ENCODE data around the gene ZNF638.

Gene ZNF638

GRCh38 chr2:71379086-71379485, 47.5 kb downstream of the ZNF638 start:
- ChIA-PET POLR2A (no interaction called here), CTCF (no interaction called here)
- no peak for DNase-seq (ENCODE audit: extremely low spot score)
- no peak for TF ChIP-seq CTCF (IDR thresholded peaks at IDR 0.05; ENCODE audit: control extremely low read depth, extremely low read depth, low read depth, missing control alignments)

- no peak for DNase-seq (ENCODE audit: extremely low spot score)
- ChIA-PET POLR2A (no interaction called here), CTCF (interaction anchor here (1.0 to 1.9 kb wide), 4 partner anchors 12 to 49 kb away, joined by 3 to 8 read pairs (median 4); partner anchors contain the start of gene ZNF638)
- TF ChIP-seq CTCF (IDR thresholded peaks at IDR 0.05; ENCODE audit: control extremely low read depth, extremely low read depth, low read depth, missing control alignments): no peak
Observed at GRCh38 chr2:71380665-71381064, 49.1 kb downstream of the ZNF638 start.

- ChIA-PET CTCF (interaction anchor here (1.5 kb wide), 2 partner anchors 9 to 11 kb away, joined by 3 to 5 read pairs; no protein-coding TSS in a partner anchor), POLR2A (no interaction called here)
- TF ChIP-seq CTCF (IDR thresholded peaks at IDR 0.05; ENCODE audit: control extremely low read depth, extremely low read depth, low read depth, missing control alignments): no peak
- no peak for DNase-seq (ENCODE audit: extremely low spot score)
Observed at GRCh38 chr2:71385012-71385411, 53.4 kb downstream of the ZNF638 start.

- ChIA-PET CTCF (interaction anchor here (1.2 to 1.3 kb wide), 2 partner anchors 21 to 57 kb away, joined by 3 to 5 read pairs; partner anchors contain the start of gene ZNF638), POLR2A (no interaction called here)
- DNase-seq (ENCODE audit: extremely low spot score): no peak
- no peak for TF ChIP-seq CTCF (IDR thresholded peaks at IDR 0.05; ENCODE audit: control extremely low read depth, extremely low read depth, low read depth, missing control alignments)
Observed at GRCh38 chr2:71388214-71388613, 56.6 kb downstream of the ZNF638 start.

- no peak for DNase-seq (ENCODE audit: extremely low spot score)
- POLR2A ChIA-PET: no interaction called here
- CTCF ChIA-PET: interaction anchor here (1.2 to 1.3 kb wide), 2 partner anchors 20 to 58 kb away, joined by 3 to 5 read pairs; partner anchors contain the start of gene ZNF638
- TF ChIP-seq CTCF (IDR thresholded peaks at IDR 0.05; ENCODE audit: control extremely low read depth, extremely low read depth, low read depth, missing control alignments): no peak
Observed at GRCh38 chr2:71389384-71390072, 57.9 kb downstream of the ZNF638 start.

GRCh38 chr2:71393216-71393615, 61.6 kb downstream of the ZNF638 start:
- TF ChIP-seq CTCF (IDR thresholded peaks at IDR 0.05; ENCODE audit: control extremely low read depth, extremely low read depth, low read depth, missing control alignments): no peak
- no peak for DNase-seq (ENCODE audit: extremely low spot score)
- ChIA-PET CTCF (no interaction called here), POLR2A (no interaction called here)
